Natural killer cell (primary cell): ENCODE measurements around the gene NRXN3. TPM values are rescaled to one million over a fixed set of nuclear protein-coding genes. Genes with fewer than 3 reads are reported as not detected.

Source experiments
- ATAC-seq, 3 donors: fragments of 150-1000 bp in 2 of 3; fragments of 200-7000 bp in 1 of 3; cut with Tn5 transposase; 1 replicate in 1 of 3; 2 replicates in 2 of 3; pipeline ENCODE4 v1.10.0; 2021; ENCODE audit warnings: mild to moderate bottlenecking in 2 of 3, moderate library complexity in 2 of 3
- DNase-seq, 2 donors: peaks; one replicate each; pipeline versions ENCODE4 v3.0.0 to v3.0.0-alpha.2; 2013 to 2021; ENCODE audit warnings: mixed read lengths in 1 of 2
- H3K27ac ChIP-seq: one replicate; pipeline ENCODE4 v1.5.1; 2013; ENCODE audit warnings: mild to moderate bottlenecking, low read length
- H3K27me3 ChIP-seq: one replicate; pipeline ENCODE4 v1.6.1; 2013; ENCODE audit warnings: low read length; ENCODE audit not compliant: control insufficient read depth, insufficient read depth
- H3K36me3 ChIP-seq: one replicate; pipeline ENCODE4 v1.6.1; 2013; ENCODE audit warnings: low read length; ENCODE audit not compliant: control insufficient read depth, insufficient read depth
- H3K4me1 ChIP-seq: one replicate; pipeline ENCODE4 v1.6.1; 2013; ENCODE audit warnings: low read length; ENCODE audit not compliant: control insufficient read depth, insufficient read depth
- H3K4me3 ChIP-seq: one replicate; pipeline ENCODE4 v1.5.1; 2013; ENCODE audit warnings: low read length
- H3K9me3 ChIP-seq: one replicate; pipeline ENCODE4 v1.6.1; 2013; ENCODE audit warnings: low read length; ENCODE audit not compliant: control insufficient read depth, insufficient read depth
- H3K27ac Mint-ChIP-seq, 2 donors: one replicate each; pipeline ENCODE4 v1.8.0; 2022; ENCODE audit warnings: mild to moderate bottlenecking in 2 of 2, mixed read lengths in 2 of 2, moderate library complexity in 1 of 2
- H3K27me3 Mint-ChIP-seq, 2 donors: one replicate each; pipeline ENCODE4 v1.8.0; 2022; ENCODE audit warnings: low read depth in 2 of 2, mixed read lengths in 2 of 2
- H3K36me3 Mint-ChIP-seq: one replicate; pipeline ENCODE4 v1.8.0; 2022; ENCODE audit warnings: mixed read lengths
- H3K4me1 Mint-ChIP-seq, 2 donors: one replicate each; pipeline ENCODE4 v1.8.0; 2022; ENCODE audit warnings: mixed read lengths in 2 of 2
- H3K4me3 Mint-ChIP-seq: one replicate; pipeline ENCODE4 v1.8.0; 2022; ENCODE audit warnings: mild to moderate bottlenecking, moderate library complexity, mixed read lengths
- H3K9me3 Mint-ChIP-seq, 2 donors: one replicate each; pipeline ENCODE4 v1.8.0; 2022; ENCODE audit warnings: mixed read lengths in 2 of 2
- WGBS: methylation state at CpG from one replicate; pipeline ENCODE4 v1.1.7; 2013; ENCODE audit warnings: missing lambda C conversion rate; ENCODE audit not compliant: insufficient coverage; 5-methylcytosine and 5-hydroxymethylcytosine counted together
- intact Hi-C: fragments of 100-400 bp; cut with micrococcal nuclease; formaldehyde crosslinking; loops from one replicate; pipeline ENCODE4 v1.14.2; 2022
- total RNA-seq, 4 donors: library from RNA; stranded (reverse); fragments of 120-200 nt in 1 of 4; gene quantifications; one replicate each; pipeline versions ENCODE4 v1.2.3 to v1.2.4, GENCODE V29; 2013 to 2022
- TF ChIP-seq, protein P1 (sequence below): fragments of 200-600 bp; IDR thresholded peaks from one replicate; pipeline ENCODE4 v1.8.0; 2022; ENCODE audit warnings: antibody characterized with exemption

Gene NRXN3
- total RNA-seq, 3 donors from 2014 or later (not counting 1 experiment from before 2014, with no cell fraction given) = not detected

- Histone ChIP-seq H3K9me3 (peaks cover 2% of the 10 kb centered on the region), H3K36me3 (no peaks in the 10 kb centered on the region), H3K27me3 (no peaks in the 10 kb centered on the region), H3K4me1 (no peaks in the 10 kb centered on the region), H3K4me3 (no peak overlapping the region), H3K27ac (no peak overlapping the region)
- 92% methylated on average over 3 of the region's 3 CpGs for WGBS
- Mint-ChIP-seq H3K27me3 (no peaks in the 10 kb centered on the region), H3K4me1 (no peaks in the 10 kb centered on the region), H3K4me3 (no peak overlapping the region), H3K27ac (no peak overlapping the region), H3K36me3 (peaks cover 7% of the 10 kb centered on the region), H3K9me3 (peaks cover 5 to 13% of the 10 kb centered on the region in 2 donors)
- intact Hi-C loops = no loop called here
- TF ChIP-seq, protein P1, sequence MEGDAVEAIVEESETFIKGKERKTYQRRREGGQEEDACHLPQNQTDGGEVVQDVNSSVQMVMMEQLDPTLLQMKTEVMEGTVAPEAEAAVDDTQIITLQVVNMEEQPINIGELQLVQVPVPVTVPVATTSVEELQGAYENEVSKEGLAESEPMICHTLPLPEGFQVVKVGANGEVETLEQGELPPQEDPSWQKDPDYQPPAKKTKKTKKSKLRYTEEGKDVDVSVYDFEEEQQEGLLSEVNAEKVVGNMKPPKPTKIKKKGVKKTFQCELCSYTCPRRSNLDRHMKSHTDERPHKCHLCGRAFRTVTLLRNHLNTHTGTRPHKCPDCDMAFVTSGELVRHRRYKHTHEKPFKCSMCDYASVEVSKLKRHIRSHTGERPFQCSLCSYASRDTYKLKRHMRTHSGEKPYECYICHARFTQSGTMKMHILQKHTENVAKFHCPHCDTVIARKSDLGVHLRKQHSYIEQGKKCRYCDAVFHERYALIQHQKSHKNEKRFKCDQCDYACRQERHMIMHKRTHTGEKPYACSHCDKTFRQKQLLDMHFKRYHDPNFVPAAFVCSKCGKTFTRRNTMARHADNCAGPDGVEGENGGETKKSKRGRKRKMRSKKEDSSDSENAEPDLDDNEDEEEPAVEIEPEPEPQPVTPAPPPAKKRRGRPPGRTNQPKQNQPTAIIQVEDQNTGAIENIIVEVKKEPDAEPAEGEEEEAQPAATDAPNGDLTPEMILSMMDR = no peak
- no peak for ATAC-seq
- DNase-seq = no peak
Observed at GRCh38 chr14:79665556-79665955, 1495.4 kb downstream of the NRXN3 start.

DNA sequence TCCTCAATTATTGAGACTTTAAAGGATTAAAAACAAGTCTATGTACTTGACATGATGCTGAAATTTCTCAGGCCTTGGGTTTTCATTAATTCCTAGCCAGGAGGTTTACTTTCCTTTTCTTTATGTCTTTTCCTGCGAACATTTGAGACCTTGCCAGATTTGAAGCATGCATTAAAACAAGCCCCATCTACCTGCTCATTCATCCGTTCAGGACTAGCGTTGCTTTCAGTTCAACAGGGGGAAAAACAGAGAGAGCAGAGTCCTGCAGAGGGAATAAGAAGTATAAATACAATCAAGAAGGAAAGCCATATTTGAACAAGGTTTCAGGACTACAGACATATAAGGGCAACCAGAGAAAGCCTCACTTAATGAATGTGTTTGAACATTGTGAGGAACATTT, 1498.8 kb downstream of the NRXN3 start:
- Mint-ChIP-seq H3K4me1 (no peaks in the 10 kb centered on the region), H3K27ac (no peak overlapping the region), H3K36me3 (peaks cover 2% of the 10 kb centered on the region), H3K27me3 (no peaks in the 10 kb centered on the region), H3K9me3 (peaks cover 0 to 4% of the 10 kb centered on the region in 2 donors), H3K4me3 (no peak overlapping the region)
- H3K9me3 ChIP-seq = peaks cover 2% of the 10 kb centered on the region
- no peaks in the 10 kb centered on the region for H3K36me3 ChIP-seq
- H3K4me1 ChIP-seq = no peaks in the 10 kb centered on the region
- no peaks in the 10 kb centered on the region for H3K27me3 ChIP-seq
- no peak overlapping the region for H3K27ac ChIP-seq
- intact Hi-C loops = no loop called here
- TF ChIP-seq, protein P1 = no peak
- DNase-seq = no peak
- no peak for ATAC-seq
- WGBS = 81% methylated on average over 3 of the region's 3 CpGs
- no peak overlapping the region for H3K4me3 ChIP-seq

- Histone ChIP-seq H3K36me3 (no peaks in the 10 kb centered on the region), H3K27ac (no peak overlapping the region), H3K9me3 (no peaks in the 10 kb centered on the region), H3K4me1 (no peaks in the 10 kb centered on the region), H3K4me3 (no peak overlapping the region), H3K27me3 (no peaks in the 10 kb centered on the region)
- H3K9me3 Mint-ChIP-seq = peaks cover 0 to 2% of the 10 kb centered on the region in 2 donors
- H3K4me1 Mint-ChIP-seq = no peaks in the 10 kb centered on the region
- DNase-seq (no peak), ATAC-seq (no peak)
- TF ChIP-seq, protein P1 = no peak
- H3K27ac Mint-ChIP-seq = no peak overlapping the region
- H3K36me3 Mint-ChIP-seq = no peaks in the 10 kb centered on the region
- WGBS = 84% methylated on average over 3 of the region's 5 CpGs
- intact Hi-C loops = no loop called here
- no peaks in the 10 kb centered on the region for H3K27me3 Mint-ChIP-seq
- H3K4me3 Mint-ChIP-seq = no peak overlapping the region
Observed at GRCh38 chr14:79670811-79671210, 1500.6 kb downstream of the NRXN3 start.

GRCh38 chr14:79680087-79680486, 1509.9 kb downstream of the NRXN3 start:
- Histone ChIP-seq H3K27ac (no peak overlapping the region), H3K4me3 (no peak overlapping the region), H3K9me3 (no peaks in the 10 kb centered on the region), H3K27me3 (no peaks in the 10 kb centered on the region), H3K4me1 (no peaks in the 10 kb centered on the region), H3K36me3 (no peaks in the 10 kb centered on the region)
- Mint-ChIP-seq H3K4me3 (no peak overlapping the region), H3K9me3 (peaks cover 3 to 6% of the 10 kb centered on the region in 2 donors), H3K27me3 (no peaks in the 10 kb centered on the region), H3K27ac (no peak overlapping the region), H3K4me1 (no peaks in the 10 kb centered on the region), H3K36me3 (no peaks in the 10 kb centered on the region)
- TF ChIP-seq, protein P1 = no peak
- DNase-seq (no peak), ATAC-seq (no peak)
- intact Hi-C loops = no loop called here
- WGBS = 88% methylated on average over 5 of the region's 5 CpGs
